Measurements from ENCODE around the gene PIGBOS1. TPM values are rescaled to one million over a fixed set of nuclear protein-coding genes. Genes with fewer than 3 reads are reported as not detected.

PIGBOS1 gene
- polyA plus RNA-seq, 1 of the 3 experiments (the other 2 are of a cell fraction), result 18.2 TPM

DNA sequence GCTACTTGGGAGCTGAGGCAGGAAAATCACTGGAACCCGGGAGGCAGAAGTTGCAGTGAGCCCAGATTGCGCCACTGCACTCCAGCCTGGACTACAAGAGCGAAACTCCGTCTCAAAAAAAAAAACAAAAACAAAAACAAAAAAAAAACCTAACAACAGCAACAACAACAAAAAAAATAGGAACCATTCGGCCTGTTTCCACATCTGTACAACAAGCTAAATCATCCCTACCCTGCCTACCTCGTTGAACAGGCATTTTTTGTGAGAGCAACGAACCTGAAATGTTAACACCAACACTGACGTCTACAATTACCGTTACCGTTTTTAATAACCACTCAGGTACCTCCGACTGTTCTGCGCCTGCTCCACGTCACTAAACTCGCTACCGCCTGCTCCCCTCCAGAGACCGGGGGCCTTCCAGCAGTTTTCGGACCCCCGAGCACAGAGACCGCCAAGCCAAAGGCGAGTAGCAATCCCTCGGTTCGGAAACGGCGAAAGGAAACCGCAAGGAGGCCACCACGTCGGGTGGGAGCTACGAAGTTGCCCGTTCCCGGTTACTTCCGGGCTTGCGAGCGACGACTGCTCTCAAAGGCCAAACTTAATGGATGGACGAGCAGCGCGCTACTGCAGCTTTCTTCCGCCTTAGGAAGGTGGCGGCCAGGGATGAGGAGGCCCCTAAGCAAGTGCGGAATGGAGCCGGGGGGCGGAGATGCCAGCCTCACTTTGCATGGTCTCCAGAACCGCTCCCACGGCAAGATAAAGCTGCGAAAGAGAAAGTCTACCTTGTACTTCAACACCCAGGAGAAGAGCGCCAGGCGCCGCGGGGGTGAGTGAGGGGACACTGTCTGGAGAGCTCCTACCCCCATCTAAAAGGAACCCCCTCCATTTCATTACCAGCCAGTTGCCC lies at the start of gene PIGBOS1, which contains the start of gene PIGB (continued):
- TF ChIP-seq, protein P1, sequence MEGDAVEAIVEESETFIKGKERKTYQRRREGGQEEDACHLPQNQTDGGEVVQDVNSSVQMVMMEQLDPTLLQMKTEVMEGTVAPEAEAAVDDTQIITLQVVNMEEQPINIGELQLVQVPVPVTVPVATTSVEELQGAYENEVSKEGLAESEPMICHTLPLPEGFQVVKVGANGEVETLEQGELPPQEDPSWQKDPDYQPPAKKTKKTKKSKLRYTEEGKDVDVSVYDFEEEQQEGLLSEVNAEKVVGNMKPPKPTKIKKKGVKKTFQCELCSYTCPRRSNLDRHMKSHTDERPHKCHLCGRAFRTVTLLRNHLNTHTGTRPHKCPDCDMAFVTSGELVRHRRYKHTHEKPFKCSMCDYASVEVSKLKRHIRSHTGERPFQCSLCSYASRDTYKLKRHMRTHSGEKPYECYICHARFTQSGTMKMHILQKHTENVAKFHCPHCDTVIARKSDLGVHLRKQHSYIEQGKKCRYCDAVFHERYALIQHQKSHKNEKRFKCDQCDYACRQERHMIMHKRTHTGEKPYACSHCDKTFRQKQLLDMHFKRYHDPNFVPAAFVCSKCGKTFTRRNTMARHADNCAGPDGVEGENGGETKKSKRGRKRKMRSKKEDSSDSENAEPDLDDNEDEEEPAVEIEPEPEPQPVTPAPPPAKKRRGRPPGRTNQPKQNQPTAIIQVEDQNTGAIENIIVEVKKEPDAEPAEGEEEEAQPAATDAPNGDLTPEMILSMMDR (IDR thresholded peaks at IDR 0.05), result no peak; the same call in 1 of the 2 replicates
- no peak for TF ChIP-seq MEF2A (IDR thresholded peaks at IDR 0.05; ENCODE audit: borderline replicate concordance, low read depth)
- TF ChIP-seq TCF12 (IDR thresholded peaks at IDR 0.05), result no peak; the same call in 1 of the 2 replicates
- TF ChIP-seq EZH2phosphoT487 (IDR thresholded peaks at IDR 0.05; ENCODE audit: borderline replicate concordance, low read depth), result no peak
- TF ChIP-seq, protein P2, sequence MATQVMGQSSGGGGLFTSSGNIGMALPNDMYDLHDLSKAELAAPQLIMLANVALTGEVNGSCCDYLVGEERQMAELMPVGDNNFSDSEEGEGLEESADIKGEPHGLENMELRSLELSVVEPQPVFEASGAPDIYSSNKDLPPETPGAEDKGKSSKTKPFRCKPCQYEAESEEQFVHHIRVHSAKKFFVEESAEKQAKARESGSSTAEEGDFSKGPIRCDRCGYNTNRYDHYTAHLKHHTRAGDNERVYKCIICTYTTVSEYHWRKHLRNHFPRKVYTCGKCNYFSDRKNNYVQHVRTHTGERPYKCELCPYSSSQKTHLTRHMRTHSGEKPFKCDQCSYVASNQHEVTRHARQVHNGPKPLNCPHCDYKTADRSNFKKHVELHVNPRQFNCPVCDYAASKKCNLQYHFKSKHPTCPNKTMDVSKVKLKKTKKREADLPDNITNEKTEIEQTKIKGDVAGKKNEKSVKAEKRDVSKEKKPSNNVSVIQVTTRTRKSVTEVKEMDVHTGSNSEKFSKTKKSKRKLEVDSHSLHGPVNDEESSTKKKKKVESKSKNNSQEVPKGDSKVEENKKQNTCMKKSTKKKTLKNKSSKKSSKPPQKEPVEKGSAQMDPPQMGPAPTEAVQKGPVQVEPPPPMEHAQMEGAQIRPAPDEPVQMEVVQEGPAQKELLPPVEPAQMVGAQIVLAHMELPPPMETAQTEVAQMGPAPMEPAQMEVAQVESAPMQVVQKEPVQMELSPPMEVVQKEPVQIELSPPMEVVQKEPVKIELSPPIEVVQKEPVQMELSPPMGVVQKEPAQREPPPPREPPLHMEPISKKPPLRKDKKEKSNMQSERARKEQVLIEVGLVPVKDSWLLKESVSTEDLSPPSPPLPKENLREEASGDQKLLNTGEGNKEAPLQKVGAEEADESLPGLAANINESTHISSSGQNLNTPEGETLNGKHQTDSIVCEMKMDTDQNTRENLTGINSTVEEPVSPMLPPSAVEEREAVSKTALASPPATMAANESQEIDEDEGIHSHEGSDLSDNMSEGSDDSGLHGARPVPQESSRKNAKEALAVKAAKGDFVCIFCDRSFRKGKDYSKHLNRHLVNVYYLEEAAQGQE (IDR thresholded peaks at IDR 0.05; ENCODE audit: low read depth, low read length), result peak; percentile 71; the same call in 1 of the 2 replicates
- TF ChIP-seq, protein P3, sequence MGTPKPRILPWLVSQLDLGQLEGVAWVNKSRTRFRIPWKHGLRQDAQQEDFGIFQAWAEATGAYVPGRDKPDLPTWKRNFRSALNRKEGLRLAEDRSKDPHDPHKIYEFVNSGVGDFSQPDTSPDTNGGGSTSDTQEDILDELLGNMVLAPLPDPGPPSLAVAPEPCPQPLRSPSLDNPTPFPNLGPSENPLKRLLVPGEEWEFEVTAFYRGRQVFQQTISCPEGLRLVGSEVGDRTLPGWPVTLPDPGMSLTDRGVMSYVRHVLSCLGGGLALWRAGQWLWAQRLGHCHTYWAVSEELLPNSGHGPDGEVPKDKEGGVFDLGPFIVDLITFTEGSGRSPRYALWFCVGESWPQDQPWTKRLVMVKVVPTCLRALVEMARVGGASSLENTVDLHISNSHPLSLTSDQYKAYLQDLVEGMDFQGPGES (IDR thresholded peaks at IDR 0.05; ENCODE audit: low read depth, low read length), result no peak
- peak; percentile 100 for TF ChIP-seq ELF1 (IDR thresholded peaks at IDR 0.05)
- TF ChIP-seq RXRA (IDR thresholded peaks at IDR 0.05; ENCODE audit: borderline replicate concordance, low read depth), result no peak

DNA sequence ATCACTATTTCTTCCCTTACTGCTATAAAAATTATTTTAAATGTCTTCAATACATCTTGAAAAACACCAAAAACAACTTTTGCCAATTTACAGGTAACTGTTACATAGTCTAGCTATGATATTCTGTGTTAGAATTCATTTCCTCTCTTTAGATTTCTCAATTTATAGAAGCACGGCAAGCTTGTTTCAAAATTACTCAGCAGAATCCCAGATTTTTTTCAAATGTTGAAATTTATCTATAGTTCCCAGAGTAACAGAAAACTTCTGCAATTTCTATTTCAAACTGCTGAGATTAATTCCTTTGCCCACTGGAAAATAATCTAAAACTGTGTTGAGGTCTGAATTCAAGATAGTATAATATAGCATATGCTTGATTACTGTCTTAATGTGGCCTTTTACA lies 48.1 kb upstream of the PIGBOS1 start:
- DNase-seq, result no peak
- CTCF ChIA-PET, result interaction anchor here (1.7 kb wide), 1 partner anchor 7 kb away, joined by 6 read pairs; no protein-coding TSS in a partner anchor
- TF ChIP-seq, protein P4, sequence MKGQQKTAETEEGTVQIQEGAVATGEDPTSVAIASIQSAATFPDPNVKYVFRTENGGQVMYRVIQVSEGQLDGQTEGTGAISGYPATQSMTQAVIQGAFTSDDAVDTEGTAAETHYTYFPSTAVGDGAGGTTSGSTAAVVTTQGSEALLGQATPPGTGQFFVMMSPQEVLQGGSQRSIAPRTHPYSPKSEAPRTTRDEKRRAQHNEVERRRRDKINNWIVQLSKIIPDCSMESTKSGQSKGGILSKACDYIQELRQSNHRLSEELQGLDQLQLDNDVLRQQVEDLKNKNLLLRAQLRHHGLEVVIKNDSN (IDR thresholded peaks at IDR 0.05; ENCODE audit: borderline replicate concordance, low read depth), result no peak
- TF ChIP-seq, protein P1 (IDR thresholded peaks at IDR 0.05), result no peak
- TF ChIP-seq TEAD4 (IDR thresholded peaks at IDR 0.05; ENCODE audit: borderline replicate concordance, insufficient read depth), result no peak
- TF ChIP-seq RFX5 (IDR thresholded peaks at IDR 0.05; ENCODE audit: low read length), result no peak
- TF ChIP-seq, protein P5, sequence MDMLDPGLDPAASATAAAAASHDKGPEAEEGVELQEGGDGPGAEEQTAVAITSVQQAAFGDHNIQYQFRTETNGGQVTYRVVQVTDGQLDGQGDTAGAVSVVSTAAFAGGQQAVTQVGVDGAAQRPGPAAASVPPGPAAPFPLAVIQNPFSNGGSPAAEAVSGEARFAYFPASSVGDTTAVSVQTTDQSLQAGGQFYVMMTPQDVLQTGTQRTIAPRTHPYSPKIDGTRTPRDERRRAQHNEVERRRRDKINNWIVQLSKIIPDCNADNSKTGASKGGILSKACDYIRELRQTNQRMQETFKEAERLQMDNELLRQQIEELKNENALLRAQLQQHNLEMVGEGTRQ (IDR thresholded peaks at IDR 0.05; ENCODE audit: borderline replicate concordance, low read depth, low read length), result no peak
- no peak for TF ChIP-seq MEF2A (IDR thresholded peaks at IDR 0.05; ENCODE audit: borderline replicate concordance, low read depth)
- no peak for TF ChIP-seq RXRA (IDR thresholded peaks at IDR 0.05; ENCODE audit: borderline replicate concordance, low read depth)
- TF ChIP-seq RCOR1 (IDR thresholded peaks at IDR 0.05; ENCODE audit: low read length), result no peak
- TF ChIP-seq YY1 (IDR thresholded peaks at IDR 0.05; ENCODE audit: low read depth), result no peak

More for the DNA sequence above, 48.1 kb upstream of the PIGBOS1 start:
- H3K4me1 ChIP-seq (ENCODE audit: control insufficient read depth in 1 of 2, insufficient read depth in 2 of 2, low read depth in 1 of 2, low read length in 1 of 2), result no peaks in the 10 kb centered on the region
- no peaks in the 10 kb centered on the region for H3K27me3 ChIP-seq (ENCODE audit: insufficient read depth)
- no peaks in the 10 kb centered on the region for H4K20me1 ChIP-seq (ENCODE audit: insufficient read depth)
- H3K27ac ChIP-seq (ENCODE audit: low read depth in 2 of 2, low read length in 1 of 2), result no peak overlapping the region
- 98% methylated on average over 1 of the region's 1 CpG for WGBS (ENCODE audit: low lambda C conversion rate)
- H3K4me3 ChIP-seq (ENCODE audit: low read depth in 2 of 2, low read length in 1 of 2), result no peak overlapping the region
- POLR2A ChIA-PET, result no interaction called here
- H3K9me3 ChIP-seq, result no peaks in the 10 kb centered on the region
- H3K9ac ChIP-seq, result no peak overlapping the region
- H3K4me2 ChIP-seq, result no peak overlapping the region
- no peak overlapping the region for H2AFZ ChIP-seq (ENCODE audit: low read depth)
- no peaks in the 10 kb centered on the region for H3K9me2 ChIP-seq
- H3F3A ChIP-seq (replicated peaks; ENCODE audit: insufficient read depth), result no peaks in the 10 kb centered on the region
- no peaks in the 10 kb centered on the region for H3K79me2 ChIP-seq (ENCODE audit: insufficient read depth)
- peaks cover 9 to 17% of the 10 kb centered on the region in 2 experiments for H3K36me3 ChIP-seq (replicated peaks in 1 of 2; ENCODE audit: control insufficient read depth in 1 of 2, insufficient read depth in 2 of 2, low read length in 1 of 2)
